ENCODE data around the gene CYTH3. TPM values are rescaled to one million over a fixed set of nuclear protein-coding genes. Genes with fewer than 3 reads are reported as not detected.

The CYTH3 gene
- total RNA-seq, 4 donors from 2014 or later, result 41.0 to 75.5 (median 56.7) TPM

DNA sequence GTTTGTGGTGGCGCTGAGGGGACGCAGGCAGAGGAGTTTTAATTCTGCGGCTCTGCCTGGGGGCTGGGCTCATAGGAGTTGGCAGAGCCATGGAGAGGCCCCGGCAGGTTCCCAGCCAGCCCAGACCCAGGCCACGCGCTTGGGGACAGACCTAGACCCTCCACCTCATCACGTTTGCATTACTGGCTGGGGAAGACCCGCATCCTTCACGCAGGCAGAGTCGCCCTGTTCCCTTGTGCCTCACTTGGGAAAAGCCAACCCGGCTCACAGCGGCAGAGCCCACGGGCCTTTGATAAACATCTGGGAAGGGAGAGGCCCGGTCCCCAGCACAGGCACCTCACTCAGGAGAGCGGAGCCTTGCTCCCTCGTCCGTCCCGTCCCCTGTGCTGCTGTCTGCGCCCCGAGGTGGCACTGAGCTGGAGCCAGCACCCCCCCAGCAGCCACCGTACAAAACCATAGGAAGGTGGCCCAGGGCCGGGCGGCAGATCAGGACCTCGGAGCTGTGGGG lies 112.8 kb downstream of the CYTH3 start:
- intact Hi-C loops (cut with DNase I), result loop anchor here (5.0 kb wide), 1 partner anchor 163 kb away; no protein-coding TSS in a partner anchor
- no peaks in the 10 kb centered on the region for H3K27me3 ChIP-seq
- H3K36me3 ChIP-seq, result peaks cover 33% of the 10 kb centered on the region in 2 donors
- no peaks in the 10 kb centered on the region for H3K9me3 ChIP-seq
- no peak overlapping the region for H3K4me3 ChIP-seq (replicated peaks in 1 of 3)
- WGBS, 2 donors, result 87 to 92% methylated on average over 17 to 22 of the region's 24 CpGs
- no peak for DNase-seq
- H3K4me1 ChIP-seq, result peaks cover 0 to 5% of the 10 kb centered on the region in 2 donors
- no peak overlapping the region for H3K27ac ChIP-seq
- TF ChIP-seq POLR2A (IDR thresholded peaks at IDR 0.05), result no peak
- TF ChIP-seq, protein P1, sequence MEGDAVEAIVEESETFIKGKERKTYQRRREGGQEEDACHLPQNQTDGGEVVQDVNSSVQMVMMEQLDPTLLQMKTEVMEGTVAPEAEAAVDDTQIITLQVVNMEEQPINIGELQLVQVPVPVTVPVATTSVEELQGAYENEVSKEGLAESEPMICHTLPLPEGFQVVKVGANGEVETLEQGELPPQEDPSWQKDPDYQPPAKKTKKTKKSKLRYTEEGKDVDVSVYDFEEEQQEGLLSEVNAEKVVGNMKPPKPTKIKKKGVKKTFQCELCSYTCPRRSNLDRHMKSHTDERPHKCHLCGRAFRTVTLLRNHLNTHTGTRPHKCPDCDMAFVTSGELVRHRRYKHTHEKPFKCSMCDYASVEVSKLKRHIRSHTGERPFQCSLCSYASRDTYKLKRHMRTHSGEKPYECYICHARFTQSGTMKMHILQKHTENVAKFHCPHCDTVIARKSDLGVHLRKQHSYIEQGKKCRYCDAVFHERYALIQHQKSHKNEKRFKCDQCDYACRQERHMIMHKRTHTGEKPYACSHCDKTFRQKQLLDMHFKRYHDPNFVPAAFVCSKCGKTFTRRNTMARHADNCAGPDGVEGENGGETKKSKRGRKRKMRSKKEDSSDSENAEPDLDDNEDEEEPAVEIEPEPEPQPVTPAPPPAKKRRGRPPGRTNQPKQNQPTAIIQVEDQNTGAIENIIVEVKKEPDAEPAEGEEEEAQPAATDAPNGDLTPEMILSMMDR (IDR thresholded peaks at IDR 0.05), result no peak

DNA sequence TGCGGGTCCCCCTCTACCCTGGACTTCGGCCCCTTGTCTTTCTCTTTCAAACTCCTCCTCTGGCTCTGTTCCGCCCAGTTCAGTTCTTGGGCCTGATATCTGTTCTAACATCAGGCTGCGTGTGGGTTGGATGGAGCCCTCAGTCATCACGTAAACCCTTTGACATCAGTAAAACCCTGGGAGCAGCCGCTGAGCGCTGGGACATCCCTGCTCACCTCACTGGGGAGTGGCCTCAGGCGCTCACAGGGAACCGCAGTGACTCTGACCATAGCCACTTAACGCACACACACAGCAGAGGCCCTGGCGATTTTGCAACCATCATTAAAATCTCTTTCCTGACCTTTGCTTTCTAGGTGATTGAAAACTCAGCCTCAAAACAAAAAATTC lies 113.3 kb downstream of the CYTH3 start:
- 94 to 96% methylated on average over 11 of the region's 11 CpGs for WGBS, 2 donors
- H3K36me3 ChIP-seq, result peaks cover 33% of the 10 kb centered on the region in 2 donors
- no peak overlapping the region for H3K27ac ChIP-seq
- DNase-seq, result no peak
- intact Hi-C loops (cut with DNase I), result loop anchor here (5.0 kb wide), 1 partner anchor 163 kb away; no protein-coding TSS in a partner anchor
- peaks cover 0 to 5% of the 10 kb centered on the region in 2 donors for H3K4me1 ChIP-seq
- no peaks in the 10 kb centered on the region for H3K9me3 ChIP-seq
- TF ChIP-seq POLR2A (IDR thresholded peaks at IDR 0.05), result no peak
- TF ChIP-seq, protein P1 (IDR thresholded peaks at IDR 0.05), result no peak
- H3K27me3 ChIP-seq, result no peaks in the 10 kb centered on the region
- no peak overlapping the region for H3K4me3 ChIP-seq (replicated peaks in 1 of 3)

DNA sequence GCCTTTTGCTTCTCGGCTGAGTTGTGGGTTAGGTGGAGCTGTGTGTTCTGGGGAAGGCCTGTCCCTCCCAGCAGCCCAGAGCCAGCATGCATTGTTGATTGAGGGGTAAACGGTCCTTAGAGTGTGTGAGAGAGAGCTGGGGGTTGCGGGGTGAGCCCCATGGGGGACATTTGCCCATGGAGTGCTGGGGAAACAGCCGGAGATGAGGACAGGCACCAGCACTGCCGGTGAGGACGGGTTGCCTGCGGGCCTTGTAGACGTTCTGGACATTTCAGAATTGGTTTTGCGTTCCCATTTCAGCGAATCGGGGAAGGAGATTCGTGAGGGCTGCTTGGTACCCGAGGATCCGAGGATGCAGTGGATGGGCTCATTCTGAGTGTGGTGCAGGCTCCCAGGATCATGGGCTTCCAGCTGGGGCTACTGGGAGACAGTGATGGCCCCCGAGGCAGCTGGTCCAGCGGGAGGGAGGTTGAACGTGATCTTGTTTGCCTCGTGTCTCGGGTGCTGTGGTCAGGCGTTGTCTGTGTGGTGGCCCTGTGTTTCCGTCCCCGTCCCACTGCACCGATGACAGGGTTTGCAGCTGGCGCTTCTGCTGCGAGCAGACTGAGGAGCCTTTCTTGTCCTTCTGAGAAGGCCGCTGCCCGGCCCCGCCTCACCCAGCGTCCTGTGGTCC lies 113.9 kb downstream of the CYTH3 start:
- Histone ChIP-seq H3K27ac (no peak overlapping the region), H3K27me3 (no peaks in the 10 kb centered on the region), H3K9me3 (no peaks in the 10 kb centered on the region), H3K36me3 (peaks cover 33 to 37% of the 10 kb centered on the region in 2 donors), H3K4me3 (replicated peaks in 1 of 3) (no peak overlapping the region), H3K4me1 (peaks cover 0 to 5% of the 10 kb centered on the region in 2 donors)
- TF ChIP-seq POLR2A (IDR thresholded peaks at IDR 0.05), result no peak
- TF ChIP-seq, protein P1 (IDR thresholded peaks at IDR 0.05), result no peak
- no peak for DNase-seq
- intact Hi-C loops (cut with DNase I), result loop anchor here (5.0 kb wide), 1 partner anchor 164 kb away; no protein-coding TSS in a partner anchor
- whole genome bisulfite sequencing, 2 donors, result 91 to 92% methylated on average over 24 to 29 of the region's 29 CpGs

DNA sequence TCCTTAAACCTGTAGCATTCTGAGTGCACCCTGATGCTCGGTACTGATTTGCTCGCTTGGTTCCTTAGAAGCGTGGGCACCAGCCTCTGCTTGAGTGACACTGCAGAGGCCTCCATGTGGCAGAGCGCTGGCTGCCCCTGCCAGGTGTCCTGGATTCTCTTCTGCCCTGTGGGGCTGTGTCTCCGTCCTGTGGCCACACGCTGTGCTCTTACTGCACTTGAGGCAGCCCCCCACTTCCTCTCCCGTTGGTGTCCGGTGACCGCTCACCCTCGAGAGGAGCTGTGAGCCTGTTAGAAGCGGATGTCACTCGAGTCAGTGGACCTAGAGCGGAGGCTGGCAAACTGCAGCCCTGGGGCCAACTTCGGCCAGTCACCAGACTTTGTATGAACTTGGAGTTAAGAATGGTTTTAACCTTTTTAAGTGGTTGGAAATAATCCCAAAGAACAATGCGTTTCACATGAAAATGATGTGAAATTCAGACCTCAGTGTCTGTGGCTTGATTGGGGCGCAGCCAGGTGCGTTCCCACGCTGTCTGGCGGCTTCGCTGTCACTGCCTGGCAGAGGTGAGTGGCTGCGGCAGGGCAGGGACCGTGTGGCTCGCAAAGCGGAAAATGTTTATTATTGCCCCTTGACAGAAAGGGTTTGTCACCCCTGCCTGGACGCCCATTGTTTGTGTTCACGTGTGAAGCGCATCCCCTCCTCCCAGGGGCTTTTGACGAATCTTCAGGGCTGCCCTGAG lies 114.6 kb downstream of the CYTH3 start:
- Histone ChIP-seq H3K36me3 (peaks cover 36 to 38% of the 10 kb centered on the region in 2 donors), H3K4me1 (peaks cover 0 to 4% of the 10 kb centered on the region in 2 donors)
- WGBS, 2 donors, result 92% methylated on average over 27 to 28 of the region's 28 CpGs

More for the DNA sequence above, 114.6 kb downstream of the CYTH3 start:
- intact Hi-C loops (cut with DNase I), result loop anchor here (5.0 kb wide), 1 partner anchor 164 kb away; no protein-coding TSS in a partner anchor
- no peak for TF ChIP-seq POLR2A (IDR thresholded peaks at IDR 0.05)
- TF ChIP-seq, protein P1 (IDR thresholded peaks at IDR 0.05), result no peak
- DNase-seq, result no peak
- H3K4me3 ChIP-seq (replicated peaks in 1 of 3), result no peak overlapping the region
- H3K27ac ChIP-seq, result no peak overlapping the region
- H3K9me3 ChIP-seq, result no peaks in the 10 kb centered on the region
- no peaks in the 10 kb centered on the region for H3K27me3 ChIP-seq
